Natural killer cell (primary cell): ENCODE measurements around the gene FTO. TPM values are rescaled to one million over a fixed set of nuclear protein-coding genes. Genes with fewer than 3 reads are reported as not detected.

Source experiments
- ATAC-seq, 3 donors: fragments of 150-1000 bp in 2 of 3; fragments of 200-7000 bp in 1 of 3; cut with Tn5 transposase; 1 replicate in 1 of 3; 2 replicates in 2 of 3; pipeline ENCODE4 v1.10.0; 2021; ENCODE audit warnings: mild to moderate bottlenecking in 2 of 3, moderate library complexity in 2 of 3
- DNase-seq, 2 donors: peaks; one replicate each; pipeline versions ENCODE4 v3.0.0 to v3.0.0-alpha.2; 2013 to 2021; ENCODE audit warnings: mixed read lengths in 1 of 2
- H3K27ac ChIP-seq: one replicate; pipeline ENCODE4 v1.5.1; 2013; ENCODE audit warnings: mild to moderate bottlenecking, low read length
- H3K27me3 ChIP-seq: one replicate; pipeline ENCODE4 v1.6.1; 2013; ENCODE audit warnings: low read length; ENCODE audit not compliant: control insufficient read depth, insufficient read depth
- H3K36me3 ChIP-seq: one replicate; pipeline ENCODE4 v1.6.1; 2013; ENCODE audit warnings: low read length; ENCODE audit not compliant: control insufficient read depth, insufficient read depth
- H3K4me1 ChIP-seq: one replicate; pipeline ENCODE4 v1.6.1; 2013; ENCODE audit warnings: low read length; ENCODE audit not compliant: control insufficient read depth, insufficient read depth
- H3K4me3 ChIP-seq: one replicate; pipeline ENCODE4 v1.5.1; 2013; ENCODE audit warnings: low read length
- H3K9me3 ChIP-seq: one replicate; pipeline ENCODE4 v1.6.1; 2013; ENCODE audit warnings: low read length; ENCODE audit not compliant: control insufficient read depth, insufficient read depth
- H3K27ac Mint-ChIP-seq, 2 donors: one replicate each; pipeline ENCODE4 v1.8.0; 2022; ENCODE audit warnings: mild to moderate bottlenecking in 2 of 2, mixed read lengths in 2 of 2, moderate library complexity in 1 of 2
- H3K27me3 Mint-ChIP-seq, 2 donors: one replicate each; pipeline ENCODE4 v1.8.0; 2022; ENCODE audit warnings: low read depth in 2 of 2, mixed read lengths in 2 of 2
- H3K36me3 Mint-ChIP-seq: one replicate; pipeline ENCODE4 v1.8.0; 2022; ENCODE audit warnings: mixed read lengths
- H3K4me1 Mint-ChIP-seq, 2 donors: one replicate each; pipeline ENCODE4 v1.8.0; 2022; ENCODE audit warnings: mixed read lengths in 2 of 2
- H3K4me3 Mint-ChIP-seq: one replicate; pipeline ENCODE4 v1.8.0; 2022; ENCODE audit warnings: mild to moderate bottlenecking, moderate library complexity, mixed read lengths
- H3K9me3 Mint-ChIP-seq, 2 donors: one replicate each; pipeline ENCODE4 v1.8.0; 2022; ENCODE audit warnings: mixed read lengths in 2 of 2
- CTCF ChIP-seq: fragments of 200-600 bp; IDR thresholded peaks from one replicate; pipeline ENCODE4 v1.8.0; 2022; ENCODE audit warnings: antibody characterized with exemption
- WGBS: methylation state at CpG from one replicate; pipeline ENCODE4 v1.1.7; 2013; ENCODE audit warnings: missing lambda C conversion rate; ENCODE audit not compliant: insufficient coverage; 5-methylcytosine and 5-hydroxymethylcytosine counted together
- intact Hi-C: fragments of 100-400 bp; cut with micrococcal nuclease; formaldehyde crosslinking; loops from one replicate; pipeline ENCODE4 v1.14.2; 2022
- total RNA-seq, 4 donors: library from RNA; stranded (reverse); fragments of 120-200 nt in 1 of 4; gene quantifications; one replicate each; pipeline versions ENCODE4 v1.2.3 to v1.2.4, GENCODE V29; 2013 to 2022

The FTO gene
- total RNA-seq, 3 donors from 2014 or later (not counting 1 experiment from before 2014, with no cell fraction given): 55.4 to 70.5 (median 55.4) TPM

GRCh38 chr16:53855511-53855910 is 151.6 kb downstream of the FTO start:
- Histone ChIP-seq H3K27ac (no peak overlapping the region), H3K9me3 (no peaks in the 10 kb centered on the region), H3K4me1 (no peaks in the 10 kb centered on the region), H3K27me3 (no peaks in the 10 kb centered on the region), H3K4me3 (no peak overlapping the region), H3K36me3 (peaks cover 3% of the 10 kb centered on the region)
- no peak for TF ChIP-seq CTCF
- 100% methylated on average over 1 of the region's 1 CpG for whole genome bisulfite sequencing
- Mint-ChIP-seq H3K4me1 (peaks cover 5 to 8% of the 10 kb centered on the region in 2 donors), H3K27me3 (no peaks in the 10 kb centered on the region), H3K36me3 (peaks cover 5% of the 10 kb centered on the region), H3K4me3 (no peak overlapping the region), H3K9me3 (peaks cover 0 to 3% of the 10 kb centered on the region in 2 donors), H3K27ac (no peak overlapping the region)
- intact Hi-C loops: no loop called here
- DNase-seq: no peak
- ATAC-seq: no peak

GRCh38 chr16:53859995-53860540 is 156.1 kb downstream of the FTO start:
- DNase-seq: no peak
- no peak overlapping the region for H3K4me3 ChIP-seq
- H3K9me3 Mint-ChIP-seq: no peaks in the 10 kb centered on the region
- H3K27me3 Mint-ChIP-seq: no peaks in the 10 kb centered on the region
- intact Hi-C loops: no loop called here
- peaks cover 11% of the 10 kb centered on the region for H3K36me3 Mint-ChIP-seq
- H3K4me1 Mint-ChIP-seq: peaks cover 4 to 5% of the 10 kb centered on the region in 2 donors
- no peak for ATAC-seq
- TF ChIP-seq CTCF: no peak
- no peaks in the 10 kb centered on the region for H3K4me1 ChIP-seq
- no peaks in the 10 kb centered on the region for H3K27me3 ChIP-seq
- no peak overlapping the region for H3K27ac ChIP-seq
- no peak overlapping the region for H3K4me3 Mint-ChIP-seq
- 94% methylated on average over 1 of the region's 2 CpGs for WGBS
- H3K9me3 ChIP-seq: no peaks in the 10 kb centered on the region
- H3K27ac Mint-ChIP-seq: no peak overlapping the region
- peaks cover 3% of the 10 kb centered on the region for H3K36me3 ChIP-seq

GRCh38 chr16:53863861-53864260 is 159.9 kb downstream of the FTO start:
- H3K36me3 ChIP-seq: peaks cover 3% of the 10 kb centered on the region
- Mint-ChIP-seq H3K9me3 (peaks cover 0 to 2% of the 10 kb centered on the region in 2 donors), H3K27ac (no peak overlapping the region), H3K36me3 (peaks cover 11% of the 10 kb centered on the region), H3K27me3 (no peaks in the 10 kb centered on the region), H3K4me3 (no peak overlapping the region), H3K4me1 (peaks cover 11 to 12% of the 10 kb centered on the region in 2 donors)
- H3K4me1 ChIP-seq: no peaks in the 10 kb centered on the region
- H3K27ac ChIP-seq: no peak overlapping the region
- H3K9me3 ChIP-seq: no peaks in the 10 kb centered on the region
- TF ChIP-seq CTCF: no peak
- H3K27me3 ChIP-seq: no peaks in the 10 kb centered on the region
- 100% methylated on average over 2 of the region's 2 CpGs for WGBS
- intact Hi-C loops: no loop called here
- ATAC-seq (no peak), DNase-seq (no peak)
- no peak overlapping the region for H3K4me3 ChIP-seq
